ENCODE data around the gene IFT80. TPM values are rescaled to one million over a fixed set of nuclear protein-coding genes. Genes with fewer than 3 reads are reported as not detected.
A peak's percentile ranks its signal among the peaks of the same experiment; 100 is the strongest.

Gene IFT80
- polyA plus RNA-seq, 1 donor (not counting 4 experiments of a cell fraction or from before 2014, with no cell fraction given), result 23.6 TPM

DNA sequence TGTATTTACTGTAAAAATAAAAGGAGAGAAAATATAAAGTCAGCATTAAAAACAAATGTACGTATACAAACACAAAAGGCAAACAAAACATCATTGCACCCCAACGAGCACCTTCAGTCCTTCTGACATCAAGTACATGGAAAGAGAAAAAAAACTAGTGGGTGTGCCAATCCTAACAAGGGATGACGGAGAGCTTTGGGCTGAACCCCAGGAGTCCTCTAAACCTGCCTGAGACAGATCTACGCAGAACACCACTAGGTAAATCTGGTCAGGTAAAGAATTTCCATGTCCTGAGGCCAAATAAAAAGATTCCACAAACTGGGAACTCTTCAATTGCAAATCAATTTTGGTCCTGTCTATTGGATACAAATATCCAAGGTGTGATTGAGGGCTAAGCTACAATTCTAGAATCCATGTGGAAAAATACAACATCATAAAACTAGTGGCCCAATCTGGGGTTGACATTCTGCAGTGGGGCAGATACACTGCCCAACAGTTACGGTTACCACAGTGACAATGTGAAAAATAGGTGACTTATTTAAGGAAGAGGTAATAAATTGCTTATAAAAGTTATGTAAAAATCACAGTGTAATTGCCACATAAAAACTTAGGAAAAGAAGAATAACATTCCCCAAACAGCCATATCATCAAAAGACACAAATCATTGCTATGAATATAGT is 14.2 kb downstream of the IFT80 start:
- no peaks in the 10 kb centered on the region for H3K9me1 ChIP-seq (ENCODE audit: control insufficient read depth, extremely low read depth, insufficient read depth, low read length)
- no peaks in the 10 kb centered on the region for H3K4me1 ChIP-seq (ENCODE audit: control insufficient read depth, extremely low read depth, insufficient read depth, low read length)
- no peaks in the 10 kb centered on the region for H4K20me1 ChIP-seq (ENCODE audit: control insufficient read depth, extremely low read depth, insufficient read depth, low read length)
- no peaks in the 10 kb centered on the region for H3K36me3 ChIP-seq (ENCODE audit: control insufficient read depth in 2 of 2, extremely low read depth in 1 of 2, insufficient read depth in 2 of 2, low read length in 2 of 2)
- TF ChIP-seq EZH2 (IDR thresholded peaks at IDR 0.05; ENCODE audit: low read length), result no peak
- no peak for TF ChIP-seq CTCF (optimal IDR thresholded peaks at IDR 0.05 in 1 of 3, IDR thresholded peaks at IDR 0.05 in 1 of 3, conservative IDR thresholded peaks at IDR 0.05 in 1 of 3; ENCODE audit: extremely low read depth in 1 of 3, insufficient read depth in 2 of 3, low read length in 3 of 3)
- dilution Hi-C loops (cut with MboI; ENCODE audit: extremely low pct_ligation_motif_present, low sequenced_read_pairs), result no loop called here
- H3K27me3 ChIP-seq (ENCODE audit: control insufficient read depth, extremely low read depth, insufficient read depth, low read length), result no peaks in the 10 kb centered on the region
- H2AFZ ChIP-seq (ENCODE audit: control insufficient read depth, low read length), result no peak overlapping the region
- DNase-seq (ENCODE audit: low read depth, low spot score) (no peak), FAIRE-seq (no peak)
- H3K79me2 ChIP-seq (ENCODE audit: control insufficient read depth, insufficient read depth, low read length), result no peaks in the 10 kb centered on the region
- H3K4me2 ChIP-seq (ENCODE audit: control insufficient read depth, extremely low read depth, insufficient read depth, low read depth, low read length), result no peak overlapping the region
- no peak overlapping the region for H3K27ac ChIP-seq (ENCODE audit: control insufficient read depth, insufficient read depth, low read length)
- no peaks in the 10 kb centered on the region for H3K9me3 ChIP-seq (ENCODE audit: control insufficient read depth, low read depth, low read length)
- no peak overlapping the region for H3K4me3 ChIP-seq (ENCODE audit: control insufficient read depth in 2 of 3, extremely low read depth in 1 of 3, insufficient read depth in 2 of 3, low read depth in 1 of 3, low read length in 3 of 3)
- no peak overlapping the region for H3K9ac ChIP-seq (ENCODE audit: control insufficient read depth, extremely low read depth, insufficient read depth, low read length)

- no peak overlapping the region for H3K9ac ChIP-seq (ENCODE audit: control insufficient read depth, extremely low read depth, insufficient read depth, low read length)
- dilution Hi-C loops (cut with MboI; ENCODE audit: extremely low pct_ligation_motif_present, low sequenced_read_pairs), result no loop called here
- H3K9me1 ChIP-seq (ENCODE audit: control insufficient read depth, extremely low read depth, insufficient read depth, low read length), result no peaks in the 10 kb centered on the region
- no peaks in the 10 kb centered on the region for H3K79me2 ChIP-seq (ENCODE audit: control insufficient read depth, insufficient read depth, low read length)
- no peaks in the 10 kb centered on the region for H3K9me3 ChIP-seq (ENCODE audit: control insufficient read depth, low read depth, low read length)
- H3K27me3 ChIP-seq (ENCODE audit: control insufficient read depth, extremely low read depth, insufficient read depth, low read length), result no peaks in the 10 kb centered on the region
- no peaks in the 10 kb centered on the region for H4K20me1 ChIP-seq (ENCODE audit: control insufficient read depth, extremely low read depth, insufficient read depth, low read length)
- peak; percentile 57 for FAIRE-seq
- H3K4me2 ChIP-seq (ENCODE audit: control insufficient read depth, extremely low read depth, insufficient read depth, low read depth, low read length), result no peak overlapping the region
- TF ChIP-seq CTCF (optimal IDR thresholded peaks at IDR 0.05 in 1 of 3, IDR thresholded peaks at IDR 0.05 in 1 of 3, conservative IDR thresholded peaks at IDR 0.05 in 1 of 3; ENCODE audit: extremely low read depth in 1 of 3, insufficient read depth in 2 of 3, low read length in 3 of 3) (no peak), EZH2 (IDR thresholded peaks at IDR 0.05; ENCODE audit: low read length) (no peak)
- DNase-seq (ENCODE audit: low read depth, low spot score), result no peak
- no peaks in the 10 kb centered on the region for H3K36me3 ChIP-seq (ENCODE audit: control insufficient read depth in 2 of 2, extremely low read depth in 1 of 2, insufficient read depth in 2 of 2, low read length in 2 of 2)
- no peak overlapping the region for H3K27ac ChIP-seq (ENCODE audit: control insufficient read depth, insufficient read depth, low read length)
- no peaks in the 10 kb centered on the region for H3K4me1 ChIP-seq (ENCODE audit: control insufficient read depth, extremely low read depth, insufficient read depth, low read length)
- H3K4me3 ChIP-seq (ENCODE audit: control insufficient read depth in 2 of 3, extremely low read depth in 1 of 3, insufficient read depth in 2 of 3, low read depth in 1 of 3, low read length in 3 of 3), result no peak overlapping the region
- H2AFZ ChIP-seq (ENCODE audit: control insufficient read depth, low read length), result no peak overlapping the region
Observed at GRCh38 chr3:160381470-160381869, 17.6 kb downstream of the IFT80 start.

All from keratinocyte (primary cell).